GM19324 (cell line): ENCODE data around the gene HOTAIR.

ENCODE experiments used
- ATAC-seq: cut with Tn5 transposase; IDR thresholded peaks from one replicate; pipeline ENCODE4 v1.9.1; 2021; ENCODE audit warnings: mild to moderate bottlenecking, moderate library complexity; ENCODE audit not compliant: unreplicated experiment, low FRiP score

HOTAIR gene

DNA sequence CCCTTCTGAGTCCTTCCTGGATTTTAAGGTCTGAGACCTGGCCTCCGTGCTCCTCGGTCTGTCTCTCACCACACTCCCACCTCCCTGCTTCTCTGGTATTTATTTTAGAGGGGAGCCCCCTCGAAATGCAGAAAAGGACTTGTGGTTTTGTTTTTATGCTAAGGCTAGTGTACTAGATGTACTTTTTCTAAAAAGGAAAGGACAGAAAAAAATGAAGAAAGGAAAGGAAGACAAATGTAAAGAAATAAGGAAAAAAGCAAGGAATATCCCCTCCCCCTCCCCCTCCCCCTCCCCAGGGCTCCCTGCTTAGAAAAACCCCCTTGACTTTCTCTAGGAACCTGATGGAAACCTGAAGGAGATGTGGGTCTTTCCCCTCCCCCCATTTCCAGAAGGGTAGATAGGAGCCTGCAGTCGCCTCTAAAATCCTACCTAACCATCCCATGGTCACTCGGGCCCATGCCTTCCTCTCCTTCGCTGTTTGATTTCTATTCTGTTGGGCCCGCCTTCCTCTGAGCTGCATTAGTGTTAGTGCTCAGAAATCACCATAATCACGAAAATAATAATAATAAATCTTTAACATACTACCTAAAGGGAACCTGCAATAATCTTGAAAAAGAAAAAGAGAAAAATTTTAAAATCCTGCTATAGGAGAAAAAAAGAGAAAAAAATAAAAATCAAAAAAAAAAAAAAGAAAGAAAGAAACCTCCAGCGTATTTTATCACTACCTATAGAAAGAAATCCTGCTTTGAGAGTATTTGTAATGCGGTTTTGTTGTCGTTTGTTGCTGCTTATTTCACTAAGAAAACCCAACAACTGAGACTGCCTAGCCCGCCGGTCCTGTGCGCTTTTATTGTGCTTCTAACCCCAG is 37.1 kb upstream of the HOTAIR start:
- ATAC-seq, result no peak

DNA sequence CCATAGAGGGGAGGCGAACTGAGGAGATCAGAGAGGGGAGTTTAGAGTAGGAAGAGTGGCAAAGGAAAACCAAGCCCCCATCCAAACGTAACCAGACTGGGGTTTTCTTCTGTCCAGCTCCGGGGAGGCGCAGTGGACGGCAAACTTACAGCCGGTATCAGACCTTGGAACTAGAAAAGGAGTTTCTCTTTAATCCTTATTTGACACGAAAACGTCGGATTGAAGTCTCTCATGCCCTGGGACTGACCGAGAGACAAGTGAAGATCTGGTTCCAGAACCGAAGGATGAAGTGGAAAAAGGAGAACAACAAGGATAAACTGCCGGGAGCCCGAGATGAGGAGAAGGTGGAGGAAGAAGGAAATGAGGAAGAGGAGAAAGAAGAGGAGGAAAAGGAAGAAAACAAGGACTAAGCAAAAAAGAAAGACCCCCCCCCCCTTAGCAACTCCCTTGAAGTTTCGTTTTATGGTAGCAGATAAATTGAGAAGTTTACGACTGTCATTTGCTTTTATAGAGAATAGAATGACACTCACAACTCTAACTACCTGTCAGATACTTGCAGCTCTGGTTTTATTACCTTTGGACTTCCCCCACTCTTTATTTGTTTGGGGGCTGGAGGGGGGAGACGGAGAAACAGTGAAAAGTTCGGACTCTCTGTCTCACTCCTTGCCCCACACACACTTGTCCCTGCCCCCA is 36.4 kb upstream of the HOTAIR start:
- no peak for ATAC-seq

DNA sequence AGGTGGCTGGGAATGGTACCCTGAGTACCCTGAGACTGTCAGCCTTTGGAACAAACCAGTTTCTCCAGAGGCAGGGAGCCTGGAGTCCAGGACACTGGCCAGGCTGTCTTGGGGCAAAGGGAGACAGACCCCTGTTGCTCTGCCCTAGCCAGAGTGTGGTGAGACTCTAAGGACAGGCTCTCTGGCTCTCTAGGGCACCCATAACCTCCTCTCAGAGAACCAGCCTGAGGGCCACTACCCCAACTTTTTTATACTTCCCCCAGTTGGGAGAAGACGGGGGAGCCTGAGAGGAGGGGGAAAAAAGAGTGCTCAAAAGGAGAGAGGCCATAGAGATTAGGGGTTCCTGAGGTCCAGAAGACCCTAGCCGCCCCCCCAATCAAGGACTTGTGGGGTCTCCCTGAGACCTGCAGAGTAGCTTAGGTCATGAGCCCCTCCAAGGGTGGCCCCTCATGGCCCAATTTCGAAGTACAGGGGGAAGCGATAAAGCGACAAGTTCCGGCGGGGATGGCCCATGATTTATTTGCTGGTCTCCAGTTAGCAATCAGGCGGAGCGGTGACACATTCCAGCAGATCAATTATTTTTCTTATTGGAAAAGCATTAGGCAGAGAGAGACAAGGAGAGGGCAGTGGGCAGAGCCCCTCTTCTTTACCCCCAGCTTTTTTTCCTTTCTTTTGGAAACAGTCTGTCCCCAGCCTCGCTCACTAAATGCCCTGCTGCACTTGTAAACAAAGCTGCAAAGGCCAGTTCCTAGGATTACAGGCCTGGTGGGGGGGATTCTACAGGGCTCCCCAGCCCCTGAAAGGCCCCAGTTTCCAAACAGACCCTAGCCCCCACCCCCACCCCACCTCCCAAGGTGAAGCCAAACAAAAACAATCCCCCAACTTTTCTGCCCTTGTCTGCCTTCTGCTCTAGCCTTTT is 35.6 kb upstream of the HOTAIR start:
- ATAC-seq, result no peak

DNA sequence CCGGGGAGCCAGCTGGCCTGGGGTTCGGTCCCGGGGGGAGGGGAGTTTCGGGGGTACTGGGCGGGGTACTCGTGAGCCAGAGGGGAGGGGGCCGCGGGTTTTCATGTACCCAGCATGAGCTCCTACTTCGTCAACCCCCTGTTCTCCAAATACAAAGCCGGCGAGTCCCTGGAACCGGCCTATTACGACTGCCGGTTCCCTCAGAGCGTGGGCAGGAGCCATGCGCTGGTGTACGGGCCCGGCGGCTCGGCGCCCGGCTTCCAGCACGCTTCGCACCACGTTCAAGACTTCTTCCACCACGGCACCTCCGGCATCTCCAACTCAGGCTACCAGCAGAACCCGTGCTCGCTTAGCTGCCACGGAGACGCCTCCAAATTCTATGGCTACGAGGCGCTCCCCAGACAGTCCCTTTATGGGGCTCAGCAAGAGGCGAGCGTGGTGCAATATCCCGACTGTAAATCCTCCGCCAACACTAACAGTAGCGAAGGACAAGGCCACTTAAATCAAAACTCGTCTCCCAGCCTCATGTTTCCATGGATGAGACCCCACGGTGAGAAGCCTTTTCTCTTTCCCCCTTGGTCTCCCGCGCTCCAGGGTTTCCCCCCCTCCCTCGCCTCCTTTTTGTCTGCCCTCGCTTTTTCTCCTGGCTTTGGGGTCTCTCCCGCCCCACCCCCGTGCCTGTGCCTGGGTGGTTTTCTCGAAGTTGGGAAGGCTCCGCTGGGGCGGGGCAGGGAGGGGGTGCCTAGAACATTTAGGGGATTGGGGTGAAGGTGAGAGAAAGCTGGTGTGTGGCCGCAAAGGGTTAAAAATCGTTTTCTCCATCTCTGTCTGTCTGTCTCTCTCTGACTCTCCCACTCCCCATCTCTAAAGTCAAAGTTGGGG is 34.7 kb upstream of the HOTAIR start:
- no peak for ATAC-seq

DNA sequence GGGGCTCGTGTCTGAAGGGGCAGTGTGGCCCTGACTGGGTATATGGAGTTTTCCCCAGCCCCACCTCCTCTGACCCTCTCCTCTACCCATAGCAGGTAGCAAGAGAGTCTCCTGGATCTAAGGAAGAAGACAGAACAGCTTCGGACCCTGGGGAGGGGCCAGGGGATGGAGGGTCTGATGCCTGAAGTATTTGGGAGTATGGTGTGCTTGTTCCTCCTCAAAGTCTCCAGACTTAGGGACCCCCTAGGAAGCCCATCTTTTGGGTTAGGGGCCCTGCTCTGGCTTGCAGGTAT is 33.5 kb upstream of the HOTAIR start:
- ATAC-seq, result no peak

DNA sequence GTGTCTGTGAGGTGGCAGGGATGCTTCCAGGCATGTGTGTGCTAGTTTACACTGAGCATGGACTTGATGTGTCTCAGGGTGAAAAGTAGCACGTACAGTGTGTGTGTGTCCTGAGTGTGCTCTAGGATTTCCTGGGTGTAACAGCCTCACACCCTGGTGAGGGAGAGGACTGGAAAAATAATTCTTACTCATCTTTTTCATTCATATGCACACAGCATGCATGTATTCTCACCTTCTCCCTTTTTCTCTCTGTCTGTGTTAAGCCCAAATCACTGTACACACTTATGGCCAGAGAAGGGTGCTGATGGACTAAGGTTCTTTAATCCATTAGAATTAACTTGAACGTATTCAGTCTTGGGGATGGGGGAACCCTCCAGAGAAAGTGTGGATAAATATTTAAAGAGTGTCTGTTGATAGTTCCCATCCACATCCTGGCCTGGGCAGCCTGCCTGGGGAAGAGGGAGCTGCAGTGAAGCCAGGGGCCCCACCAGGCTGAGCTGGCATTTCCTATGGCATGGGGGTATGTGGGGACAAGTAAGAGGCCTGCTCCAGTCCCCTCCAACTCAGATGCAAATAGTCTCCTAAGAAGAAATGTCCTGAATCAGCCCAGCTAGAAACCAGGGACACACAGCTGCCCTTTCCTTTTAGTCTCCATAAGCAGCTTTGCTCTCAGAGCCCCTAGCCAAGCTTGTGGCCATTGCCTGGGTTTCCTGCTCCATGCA is 32.9 kb upstream of the HOTAIR start:
- no peak for ATAC-seq

DNA sequence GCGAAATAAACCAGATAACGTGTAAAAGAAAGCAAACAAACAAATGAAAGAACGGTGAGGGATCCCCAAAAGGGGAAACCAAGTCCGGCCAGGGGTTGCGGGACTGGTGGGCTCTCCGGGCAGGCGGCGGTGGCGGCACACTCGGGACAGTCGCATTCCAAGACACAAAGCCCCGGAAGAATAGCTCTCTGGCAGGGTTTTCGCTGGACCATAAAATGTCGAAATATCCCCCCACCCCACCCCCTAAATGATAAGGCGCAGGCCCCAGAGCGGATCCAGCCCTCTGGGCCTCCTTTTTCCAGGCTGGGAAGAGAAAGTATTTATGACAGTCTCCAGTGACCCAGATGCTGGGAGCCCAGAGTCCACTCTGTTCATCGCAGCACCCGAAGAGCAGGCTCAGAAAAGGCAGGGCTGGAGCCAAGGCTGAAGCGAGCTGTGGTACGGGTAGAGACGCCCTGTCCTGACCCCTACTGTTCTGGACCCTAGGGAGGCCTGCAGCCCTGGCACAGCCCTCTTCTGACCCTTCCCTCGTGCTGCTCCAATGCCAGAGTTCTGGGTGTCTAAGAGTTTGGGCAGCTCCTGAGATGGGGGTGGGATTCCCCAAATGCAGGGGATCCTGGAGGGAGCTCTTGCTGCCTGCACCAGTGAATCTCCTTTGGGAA is 31.9 kb upstream of the HOTAIR start:
- ATAC-seq, result no peak

DNA sequence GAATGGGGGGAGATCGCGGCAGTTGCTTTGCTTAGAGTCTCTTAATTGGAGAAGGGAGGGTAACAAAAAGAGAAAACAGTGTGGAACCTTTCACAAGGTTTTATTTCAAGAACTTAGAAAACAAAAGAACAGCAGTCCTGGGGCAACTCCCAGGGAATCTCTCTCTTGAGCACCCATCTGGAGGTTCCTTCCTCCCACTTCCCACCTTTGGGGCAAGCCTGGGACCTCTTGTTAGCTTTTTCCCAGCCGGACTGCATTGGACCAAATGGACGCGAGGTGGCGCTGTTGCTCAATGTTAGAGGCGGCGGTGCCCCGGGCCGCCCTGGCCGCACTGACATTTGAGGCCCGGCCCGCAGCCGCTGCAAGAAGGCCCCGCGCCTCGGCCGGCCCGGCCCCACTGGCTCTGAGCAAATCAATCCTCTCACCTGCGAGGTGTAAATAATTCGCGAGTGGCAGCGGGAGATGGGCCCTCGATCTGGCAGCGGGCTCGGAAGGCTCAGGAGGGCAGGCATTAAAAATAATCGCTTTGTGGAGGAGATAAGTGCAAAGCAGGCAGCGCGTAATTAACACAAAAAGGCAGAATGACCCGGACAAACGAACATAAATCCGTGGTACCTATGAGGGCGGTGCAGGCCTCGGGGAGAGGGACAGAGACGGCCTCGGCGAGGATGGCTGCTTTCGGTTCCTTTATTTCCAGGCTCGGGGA is 31.3 kb upstream of the HOTAIR start:
- no peak for ATAC-seq

DNA sequence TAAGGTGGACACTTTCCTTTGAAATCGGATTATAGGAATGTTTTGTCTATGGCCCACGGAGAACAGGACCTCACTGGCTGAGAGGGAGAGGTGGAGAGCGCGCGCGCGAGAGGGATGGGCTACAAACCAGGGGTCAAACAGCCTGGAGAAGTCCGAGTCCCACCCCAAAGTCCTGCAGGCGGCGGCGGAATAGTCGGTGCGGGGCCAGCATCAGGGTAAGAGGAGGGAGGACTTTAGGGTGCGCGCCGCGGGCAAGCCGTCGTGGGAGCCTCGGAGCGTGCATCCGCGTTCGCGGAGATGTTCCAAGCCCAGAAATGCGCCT is 30.7 kb upstream of the HOTAIR start:
- ATAC-seq, result no peak

DNA sequence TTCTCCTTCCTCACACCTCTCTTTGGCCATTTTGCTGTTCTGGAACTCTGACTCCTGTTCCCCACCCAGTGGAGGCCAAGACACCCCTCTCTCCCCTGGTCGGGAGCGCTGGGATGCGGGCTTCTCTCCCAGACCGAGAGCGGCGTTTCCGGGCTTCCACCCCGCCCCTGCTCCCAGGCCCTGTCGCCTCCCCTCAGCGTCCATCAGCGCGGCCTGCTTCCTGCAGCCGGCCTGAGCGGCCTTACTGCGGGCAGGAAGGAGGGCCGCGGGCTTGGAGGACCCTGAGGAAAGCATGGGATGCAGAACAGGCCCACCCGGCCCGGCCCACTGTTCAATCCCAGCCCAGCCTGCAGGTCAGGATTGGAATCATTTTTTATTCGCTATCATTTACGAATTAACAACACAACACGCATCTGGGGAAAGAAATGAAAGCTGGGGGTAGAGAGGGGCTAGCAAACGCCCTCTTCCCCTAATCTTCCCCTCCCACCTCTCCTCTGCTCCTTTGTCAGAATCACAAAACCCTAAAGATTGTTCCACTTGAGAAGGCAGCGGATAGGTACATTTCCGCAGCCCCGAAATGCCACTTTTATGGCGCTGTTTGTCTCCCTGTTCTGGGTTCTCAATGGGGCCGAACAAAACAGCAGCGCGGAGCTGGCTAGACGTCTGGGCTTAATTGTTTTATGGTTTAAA is 30.2 kb upstream of the HOTAIR start:
- ATAC-seq, result no peak

DNA sequence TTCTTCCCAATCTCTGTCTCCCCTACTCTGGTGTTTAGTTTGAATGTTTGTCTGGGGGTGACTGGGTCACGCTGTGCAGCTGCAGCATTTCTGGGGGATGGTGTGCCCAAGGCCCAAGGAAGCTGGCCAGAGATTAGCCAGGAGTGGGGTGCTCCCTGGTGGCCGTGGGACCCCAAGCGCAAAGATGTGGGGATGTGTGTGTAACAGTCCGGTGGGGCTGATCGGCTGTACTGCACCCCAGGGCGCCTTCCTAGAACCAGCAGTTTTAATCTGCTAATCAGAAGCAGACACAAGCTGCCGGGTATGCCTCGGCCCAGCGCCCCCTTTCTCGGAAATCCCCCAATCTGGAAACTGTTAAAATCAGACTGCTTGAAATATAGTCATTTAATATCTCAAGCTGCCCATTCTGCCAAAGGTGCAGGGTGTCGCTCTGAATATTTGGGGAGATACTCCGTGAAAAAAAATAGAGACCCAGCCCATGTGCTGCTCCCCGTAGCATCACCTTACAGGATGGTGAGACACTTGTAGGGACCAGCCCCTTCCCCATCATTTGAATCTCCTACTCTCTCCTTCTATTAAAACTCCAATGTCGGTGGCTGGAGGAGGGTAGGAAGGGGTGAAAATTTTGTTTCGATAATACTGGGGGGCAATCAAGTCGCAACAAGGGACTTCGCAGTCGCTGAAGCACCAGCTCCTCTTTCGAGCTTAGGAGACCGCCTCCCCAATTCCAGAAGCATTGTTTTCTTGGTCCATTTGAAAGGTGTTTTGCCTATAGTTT is 29.5 kb upstream of the HOTAIR start:
- no peak for ATAC-seq

DNA sequence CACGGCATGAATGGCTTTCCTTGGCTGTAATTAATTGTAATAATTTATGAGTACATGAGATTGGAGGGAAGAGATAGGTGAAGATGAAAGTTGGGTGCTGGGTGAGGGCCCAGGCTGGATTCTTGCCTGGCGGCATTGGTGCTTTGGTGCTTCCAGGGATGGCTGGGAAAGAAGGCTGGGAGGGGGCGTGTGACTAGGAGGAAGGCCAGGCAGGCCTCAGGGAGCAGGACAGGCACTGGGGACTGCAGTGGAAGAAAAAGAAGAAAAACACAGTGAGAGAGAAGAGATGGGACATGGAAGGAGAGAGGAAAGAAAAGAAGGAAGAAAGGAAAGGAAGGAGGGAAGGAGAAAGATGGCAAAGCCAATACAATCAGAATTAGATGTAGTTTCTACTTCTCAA is 28.9 kb upstream of the HOTAIR start:
- no peak for ATAC-seq

DNA sequence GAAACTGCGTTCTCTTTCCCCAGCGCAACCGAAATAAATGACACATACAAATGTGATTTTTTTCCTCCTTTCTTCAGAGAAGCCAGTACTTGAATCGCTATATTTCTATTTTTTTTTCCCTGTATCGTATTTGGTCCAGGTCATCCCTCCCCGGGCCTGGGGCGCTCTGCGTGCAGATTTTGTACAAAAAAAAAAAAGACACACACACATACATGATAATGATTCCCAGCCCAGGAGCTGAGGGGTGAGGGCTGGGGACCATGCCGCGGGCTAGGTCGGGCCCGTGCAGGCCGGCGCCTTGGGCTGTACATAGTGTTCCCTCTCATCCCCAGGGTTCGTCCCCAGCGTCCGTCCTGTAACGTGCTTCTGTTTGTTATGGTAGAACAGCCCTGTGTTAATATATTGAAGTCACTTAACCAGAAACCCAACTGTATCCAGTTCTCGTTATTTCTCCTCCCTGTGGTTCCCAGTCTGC is 28.2 kb upstream of the HOTAIR start:
- ATAC-seq, result no peak

DNA sequence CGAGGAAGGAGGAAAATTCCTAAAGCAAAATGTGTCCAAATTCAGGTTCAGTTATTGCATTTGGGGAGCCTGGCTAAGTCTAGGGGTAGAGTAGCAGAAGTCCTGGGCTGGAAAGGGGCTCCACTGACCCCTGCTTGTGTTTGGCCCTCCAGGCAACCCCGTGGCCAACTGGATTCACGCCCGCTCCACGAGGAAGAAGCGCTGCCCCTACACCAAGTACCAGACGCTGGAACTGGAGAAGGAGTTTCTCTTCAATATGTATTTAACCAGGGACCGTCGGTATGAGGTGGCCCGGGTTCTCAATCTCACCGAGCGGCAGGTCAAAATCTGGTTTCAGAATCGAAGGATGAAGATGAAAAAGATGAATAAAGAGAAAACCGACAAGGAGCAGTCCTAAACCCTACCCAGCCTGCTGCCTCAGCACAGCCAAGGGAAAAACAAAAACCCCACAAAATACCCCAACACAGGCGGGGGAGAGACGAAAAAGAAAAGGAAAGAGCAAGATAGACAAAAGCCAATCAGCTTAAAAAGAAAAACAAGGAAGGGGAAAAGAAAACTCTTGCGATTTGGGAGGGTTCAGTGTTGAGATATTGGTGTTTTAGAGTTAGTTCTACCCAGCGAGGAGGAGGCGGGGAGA is 27.6 kb upstream of the HOTAIR start:
- ATAC-seq, result no peak

DNA sequence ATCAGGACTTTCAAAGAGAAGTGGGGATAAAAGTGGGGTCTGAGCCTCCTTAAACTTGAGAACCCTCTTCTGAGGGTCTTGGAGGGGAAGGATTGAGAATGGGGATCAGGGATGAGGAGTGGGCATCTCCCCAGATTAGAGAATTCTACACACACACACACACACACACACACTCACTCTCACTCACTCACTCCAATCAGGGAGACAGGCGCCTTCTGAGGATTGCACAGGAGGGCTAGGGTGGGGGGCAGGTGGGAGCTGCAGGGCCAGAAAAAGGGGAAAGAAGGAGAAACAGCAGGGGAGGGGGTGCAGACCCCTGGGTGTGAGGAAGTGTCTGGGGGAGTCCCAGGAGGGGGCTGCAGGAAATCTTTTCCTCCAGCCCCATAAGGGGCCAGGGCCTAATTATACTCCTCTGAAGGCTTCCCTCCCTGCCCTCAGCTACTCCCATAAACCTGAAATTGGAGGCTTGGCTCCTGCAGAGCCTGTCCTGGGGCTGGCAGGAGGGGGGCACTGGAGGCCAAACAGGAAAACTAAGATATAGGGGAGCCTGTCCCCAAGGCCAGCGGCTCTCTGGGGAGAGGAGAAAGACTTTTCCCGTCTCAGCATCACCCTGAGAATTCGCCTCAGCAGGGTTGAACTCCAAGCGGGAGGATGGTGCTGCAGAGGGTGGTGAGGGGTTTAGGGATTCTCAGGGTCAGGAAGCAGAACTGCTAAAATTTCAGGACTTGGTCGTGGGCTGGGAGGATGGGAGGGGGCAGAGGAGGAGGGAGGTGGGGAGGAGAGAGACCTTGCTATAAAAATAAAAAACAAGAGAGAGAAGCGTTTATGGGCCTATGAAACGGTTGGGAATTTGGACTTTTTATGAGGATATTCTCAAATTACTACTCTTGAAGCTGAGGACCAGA is 26.8 kb upstream of the HOTAIR start:
- no peak for ATAC-seq
